ENCODE data around the gene YWHAG.
"Not testable (repeated sequence)": the region's sequence is repeated elsewhere in the genome, so short reads cannot be mapped to it uniquely, and the experiment has no call there.

Gene YWHAG

DNA sequence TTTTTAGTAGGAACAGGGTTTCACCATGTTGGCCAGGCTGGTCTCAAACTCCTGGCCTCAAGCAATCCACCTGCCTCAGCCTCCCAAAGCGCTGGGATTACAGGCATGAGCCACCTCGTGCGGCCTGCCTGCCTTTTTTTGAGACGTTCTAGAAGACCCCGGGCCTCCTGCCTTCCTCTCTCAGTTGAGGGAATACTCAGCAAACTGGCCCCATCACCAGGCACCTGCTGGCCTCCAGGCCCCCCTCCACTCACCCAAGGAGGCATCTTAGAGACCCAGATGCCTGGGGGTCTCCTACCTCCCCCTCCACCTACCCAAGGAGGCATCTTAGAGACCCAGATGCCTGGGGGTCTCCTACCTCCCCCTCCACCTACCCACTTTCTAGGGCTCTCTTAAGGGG is 65.9 kb downstream of the YWHAG start:
- not testable (repeated sequence) for DNase-seq

DNA sequence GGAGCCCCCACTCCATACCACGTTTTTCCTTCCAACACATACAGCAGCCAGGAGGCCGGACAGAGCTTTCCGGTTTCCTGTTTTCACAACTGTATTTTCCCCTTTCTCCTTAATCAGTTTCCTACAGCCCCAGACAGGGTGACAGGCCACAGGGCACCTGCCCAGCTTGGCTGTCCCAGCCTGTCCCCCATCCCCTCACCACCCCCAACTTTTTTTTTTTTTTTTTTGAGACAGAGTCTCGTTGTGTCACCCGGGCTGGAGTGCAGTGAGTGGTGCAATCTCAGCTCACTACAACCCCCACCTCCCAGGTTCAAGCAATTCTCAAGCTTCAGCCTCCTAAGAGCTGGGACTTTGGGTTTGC is 66.6 kb downstream of the YWHAG start:
- DNase-seq = no peak

DNA sequence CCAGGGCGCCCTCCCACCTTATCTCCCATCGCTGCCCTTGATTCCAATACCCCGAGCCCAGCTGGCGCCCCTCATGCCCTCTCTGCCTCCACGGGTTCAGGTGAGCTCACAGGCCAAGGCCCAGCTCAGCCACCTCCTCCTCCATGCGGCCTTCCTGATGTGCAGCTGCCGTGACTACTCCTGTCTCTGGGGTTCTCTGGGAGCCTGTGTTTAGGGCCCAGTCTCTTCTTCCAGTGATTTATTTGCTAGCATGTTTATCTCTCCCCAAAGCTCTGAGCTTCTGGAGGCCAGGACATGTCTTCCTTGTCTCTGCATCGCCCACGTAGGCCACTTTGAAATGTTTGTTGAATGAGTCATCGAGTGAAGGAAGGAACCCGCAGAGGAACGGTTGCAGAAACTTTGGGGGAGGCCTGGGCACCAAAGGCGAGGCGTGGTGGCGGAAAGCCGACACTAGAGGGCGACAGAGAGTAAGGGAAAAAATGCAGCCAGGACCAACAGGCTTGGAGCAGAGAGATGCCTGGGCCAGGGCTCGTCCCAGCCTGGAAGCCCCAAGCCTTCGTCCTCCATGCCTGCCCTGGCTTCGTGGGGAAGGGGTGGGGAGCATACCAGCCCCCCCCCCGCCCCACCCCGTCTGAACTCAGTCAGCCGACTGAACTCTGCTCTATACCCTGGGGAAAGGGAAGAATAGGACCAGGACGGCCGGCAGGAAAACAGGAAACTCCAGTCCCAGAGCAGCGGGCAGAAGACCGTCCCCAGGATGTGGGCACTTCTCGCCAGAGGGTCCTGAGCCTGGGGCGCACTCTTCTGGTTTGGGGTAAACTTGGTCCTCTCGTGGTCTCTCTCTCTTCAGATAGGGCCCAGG is 67.2 kb downstream of the YWHAG start:
- peak; percentile 59 to 92 (median 69) for DNase-seq

DNA sequence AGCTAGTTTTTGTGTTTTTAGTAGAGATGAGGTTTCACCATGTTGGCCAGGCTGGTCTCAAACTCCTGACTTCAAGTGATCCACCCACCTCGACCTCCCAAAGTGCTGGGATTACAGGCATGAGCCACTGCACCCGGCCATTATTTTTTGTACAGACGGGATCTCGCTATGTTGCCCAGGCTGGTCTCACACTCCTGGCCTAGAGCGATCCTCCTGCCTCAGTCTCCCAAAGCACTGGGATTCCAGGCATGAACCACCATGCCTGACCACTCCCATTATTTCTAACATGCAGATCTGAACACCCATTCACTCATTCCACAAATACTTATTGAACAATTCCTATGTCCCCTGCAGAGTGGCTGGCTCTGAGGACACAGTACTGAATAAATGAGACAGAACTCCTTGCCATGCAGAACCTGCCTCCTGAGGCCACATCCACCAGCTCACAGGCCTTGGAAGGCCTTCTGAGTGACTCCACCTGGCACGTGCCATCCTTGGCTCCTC is 67.9 kb downstream of the YWHAG start:
- not testable (repeated sequence) for DNase-seq

DNA sequence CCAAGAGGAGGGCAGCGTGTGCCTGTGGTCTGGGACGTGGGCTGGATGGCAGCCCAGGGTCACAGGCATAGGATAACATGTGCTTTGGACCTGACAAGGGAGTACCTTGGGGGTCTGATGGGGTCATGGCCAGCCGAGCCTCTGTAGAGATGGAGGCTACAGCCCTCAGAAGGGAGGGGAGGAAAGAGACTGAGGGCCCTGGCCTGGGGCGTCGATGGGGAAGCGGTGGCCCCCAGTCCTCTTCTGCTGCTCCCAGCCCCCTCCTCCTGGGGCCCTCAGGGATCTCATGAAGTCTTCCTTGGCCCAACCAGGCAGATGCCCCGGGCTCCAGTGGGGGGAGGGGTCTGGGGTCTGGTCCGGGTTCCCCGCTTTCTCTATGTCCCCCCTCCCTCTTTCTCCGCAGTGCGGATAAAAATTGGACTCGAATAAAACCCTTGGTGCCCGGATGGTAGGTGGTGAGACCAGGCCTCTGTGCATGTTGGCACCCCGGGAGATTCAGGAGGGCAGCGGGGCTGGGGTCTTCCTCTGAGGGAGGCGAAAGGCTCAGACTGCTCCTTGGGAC is 71.9 kb downstream of the YWHAG start:
- no peak for DNase-seq

DNA sequence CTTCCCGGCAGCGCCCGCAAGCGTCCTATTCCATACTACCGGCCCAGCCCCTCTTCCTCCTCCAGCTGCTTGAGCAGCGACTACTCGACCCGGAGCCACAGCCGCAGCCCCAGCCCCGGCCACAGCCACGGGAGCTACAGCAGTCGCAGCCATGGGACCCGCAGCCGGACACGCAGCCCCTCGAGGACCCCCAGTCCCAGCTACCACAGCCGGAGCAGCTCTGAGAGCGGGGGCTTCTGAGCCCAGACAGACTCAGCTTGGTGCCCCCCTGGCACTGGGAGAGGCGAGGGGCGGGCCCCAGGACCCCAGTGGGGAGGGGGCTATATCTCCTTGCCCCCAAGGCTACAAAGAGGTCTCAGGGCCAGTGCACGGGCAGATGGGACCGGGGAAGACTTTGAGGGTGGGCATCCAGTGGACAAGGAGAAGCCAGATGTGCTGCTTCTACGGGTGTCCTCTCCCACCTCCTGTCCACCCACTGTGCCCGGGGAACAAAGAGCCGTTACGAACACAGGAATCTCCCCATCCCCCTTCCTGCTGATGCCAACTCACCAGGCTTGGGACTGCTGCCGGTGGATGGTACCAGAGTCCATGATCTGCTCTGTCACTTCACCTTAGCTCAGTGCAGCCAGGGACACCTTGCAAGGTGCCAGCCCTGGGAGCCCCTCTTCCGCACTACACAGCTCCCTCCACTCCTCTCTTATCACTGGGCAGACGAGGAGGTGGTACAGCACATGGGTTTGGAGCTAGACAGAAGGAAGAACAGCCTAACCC is 73.0 kb downstream of the YWHAG start:
- DNase-seq = no peak

DNA sequence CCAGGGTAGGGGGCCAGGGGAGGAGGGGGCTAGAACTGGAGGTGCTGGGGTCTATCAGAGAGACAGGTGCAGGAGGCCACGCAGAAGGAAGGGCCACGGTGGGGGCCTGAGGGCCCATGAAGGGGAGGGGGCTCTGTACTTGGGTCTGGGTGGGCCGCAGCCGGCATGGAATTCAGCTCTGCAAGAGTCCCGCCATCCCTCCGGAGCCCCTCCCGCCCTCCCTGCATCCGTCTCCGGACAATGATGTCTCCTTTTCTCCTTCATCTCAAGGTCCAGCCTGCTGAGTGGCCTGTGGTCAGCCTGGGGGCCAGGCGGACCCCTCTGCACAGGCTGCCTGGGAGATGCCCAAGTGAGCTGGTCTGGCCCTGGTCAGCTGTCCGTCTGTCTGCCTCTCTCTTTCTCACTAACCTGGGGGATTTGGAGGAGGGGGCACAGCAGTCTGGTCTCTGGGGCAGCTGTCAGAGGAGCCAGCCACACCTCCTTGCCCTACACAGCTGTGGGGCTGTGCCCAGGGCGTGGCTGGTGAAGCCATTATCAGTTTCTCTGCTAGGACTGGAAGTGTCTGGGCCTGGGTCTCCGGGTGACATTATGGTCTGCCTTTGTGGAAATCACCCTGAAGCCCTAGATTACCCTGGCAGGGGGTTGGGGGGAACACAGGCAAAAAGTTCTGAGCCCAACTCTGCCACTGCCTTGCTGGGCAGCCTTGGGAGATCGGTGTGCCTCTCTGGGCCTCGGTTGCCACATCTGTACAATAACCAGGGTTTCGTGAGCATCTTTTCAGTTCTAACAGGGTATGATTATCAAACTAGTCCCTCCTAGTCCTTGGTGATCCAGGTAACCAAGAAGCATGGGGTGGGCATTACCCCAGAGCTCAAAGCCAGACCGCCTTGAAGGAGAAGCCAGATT is 75.3 kb downstream of the YWHAG start:
- no peak for DNase-seq

DNA sequence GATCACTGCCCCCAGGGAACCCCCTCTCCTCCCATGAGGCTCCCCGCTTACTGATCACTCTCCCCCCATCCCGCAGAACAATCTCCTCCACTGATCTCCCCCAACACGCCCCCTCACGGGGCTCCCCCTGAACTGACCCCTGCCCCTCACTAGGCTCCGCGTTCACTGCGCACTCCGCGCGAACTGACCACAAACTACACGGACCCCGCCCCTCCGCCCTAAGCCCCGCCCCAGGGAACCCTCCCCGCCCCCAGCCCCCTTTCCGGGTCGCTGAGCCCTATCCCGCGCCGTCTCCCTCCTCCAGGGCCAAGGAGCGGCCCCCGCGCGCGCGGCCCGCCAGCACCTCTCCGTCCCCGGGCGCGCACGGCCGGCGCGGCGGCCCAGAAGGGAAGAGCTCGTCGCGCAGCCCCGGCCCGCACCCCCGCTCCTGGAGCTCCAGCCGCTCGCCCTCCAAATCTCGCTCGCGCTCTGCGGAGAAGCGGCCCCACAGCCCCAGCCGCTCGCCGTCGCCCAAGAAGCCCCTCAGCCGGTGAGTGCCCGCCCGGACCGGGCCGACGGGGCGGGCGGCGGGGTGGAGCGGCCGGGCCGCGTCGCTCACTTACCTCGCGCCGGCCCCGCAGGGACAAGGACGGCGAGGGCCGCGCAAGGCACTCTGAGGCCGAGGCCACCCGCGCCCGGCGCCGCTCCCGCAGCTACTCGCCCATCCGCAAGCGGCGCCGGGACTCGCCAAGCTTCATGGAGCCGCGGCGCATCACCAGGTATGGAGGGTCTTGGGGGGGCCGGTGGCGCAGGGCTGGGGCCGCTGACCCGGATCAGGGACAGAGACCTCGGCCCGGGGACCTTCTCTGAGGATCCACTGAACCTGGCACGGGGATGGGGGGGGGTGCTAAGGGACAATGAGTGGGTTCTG is 76.2 kb downstream of the YWHAG start:
- peak in 1 of 5 experiments; percentile 10 for DNase-seq

DNA sequence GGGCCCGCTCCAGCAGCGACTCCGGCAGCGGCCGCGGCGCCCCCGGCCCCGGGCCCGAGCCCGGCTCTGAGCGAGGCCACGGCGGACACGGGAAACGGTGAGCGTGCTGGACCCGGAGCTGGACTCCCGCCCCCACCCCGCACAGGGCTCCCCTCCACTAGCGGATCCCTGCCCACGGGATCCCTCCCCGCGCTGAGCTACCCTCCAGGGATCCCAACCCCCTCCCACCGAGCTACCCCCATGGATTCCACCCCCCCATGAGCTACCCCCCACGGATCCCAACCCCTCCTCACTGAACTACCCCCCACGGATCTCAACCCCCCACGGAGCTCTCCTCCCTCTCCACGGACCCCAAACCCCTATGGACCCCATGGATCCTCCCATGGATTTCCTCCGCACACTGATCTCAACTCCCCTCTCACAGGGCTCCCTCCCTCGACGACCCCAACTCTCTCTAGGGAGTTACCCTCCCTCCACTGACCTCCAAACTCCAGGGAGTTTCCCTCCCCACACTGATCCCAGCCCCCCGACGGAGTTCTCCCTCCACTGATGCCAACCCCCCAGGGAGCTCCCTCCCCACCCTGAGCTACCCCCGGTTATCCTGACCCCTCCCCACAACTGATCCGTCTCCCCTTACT is 77.0 kb downstream of the YWHAG start:
- DNase-seq = no peak

DNA sequence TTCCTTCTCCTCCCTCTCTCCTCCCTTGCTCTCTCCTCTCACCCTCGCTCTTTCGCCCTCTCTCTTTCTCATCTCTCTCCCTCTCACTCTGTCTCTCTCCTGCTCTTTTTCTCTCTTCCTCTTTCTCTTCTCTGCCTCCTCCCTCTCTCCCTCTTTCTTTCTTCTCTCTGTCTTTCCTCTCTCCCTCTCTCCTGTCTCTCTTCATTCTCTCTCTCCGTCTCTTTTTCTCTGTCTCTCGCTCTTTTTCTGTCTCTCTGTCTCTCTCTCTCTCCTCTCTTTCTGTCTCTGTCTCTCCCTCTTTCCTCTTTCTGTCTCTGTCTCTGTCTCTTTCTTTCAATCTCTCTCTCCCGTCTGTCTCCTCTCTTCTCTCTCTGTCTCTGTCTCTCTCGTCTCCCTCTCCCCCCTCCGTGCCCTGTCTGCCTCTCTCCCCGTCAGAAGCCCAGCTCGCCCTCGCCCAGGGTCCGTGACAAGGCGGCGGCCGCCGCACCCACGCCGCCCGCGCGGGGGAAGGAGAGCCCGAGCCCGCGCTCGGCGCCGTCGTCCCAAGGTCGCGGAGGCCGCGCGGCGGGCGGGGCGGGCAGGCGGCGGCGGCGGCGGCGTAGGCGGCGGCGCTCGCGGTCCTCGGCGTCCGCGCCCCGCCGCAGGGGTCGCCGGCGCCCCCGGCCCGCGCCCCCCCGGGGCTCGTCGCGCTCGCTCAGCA is 77.6 kb downstream of the YWHAG start:
- no peak for DNase-seq

DNA sequence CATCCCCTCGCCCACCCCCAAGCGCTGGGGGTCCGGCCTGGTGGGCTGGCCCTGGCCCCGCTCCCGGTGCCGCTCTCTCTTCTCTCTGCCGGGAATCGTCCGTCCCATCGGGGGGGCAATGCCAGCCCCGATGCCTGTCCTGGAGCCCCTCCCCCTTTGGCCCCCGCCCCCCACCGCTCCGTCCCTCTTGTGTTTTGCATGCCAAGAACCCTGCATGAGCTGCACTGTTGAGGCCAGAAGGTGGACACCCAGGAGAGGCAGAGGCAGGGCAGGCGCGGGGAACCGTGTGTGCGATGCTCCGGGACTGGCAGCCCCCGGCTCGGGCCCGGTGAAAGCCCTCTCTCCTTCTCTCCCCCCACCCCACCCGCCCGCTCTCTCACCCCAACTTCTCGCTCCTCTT is 78.4 kb downstream of the YWHAG start:
- DNase-seq = no peak

DNA sequence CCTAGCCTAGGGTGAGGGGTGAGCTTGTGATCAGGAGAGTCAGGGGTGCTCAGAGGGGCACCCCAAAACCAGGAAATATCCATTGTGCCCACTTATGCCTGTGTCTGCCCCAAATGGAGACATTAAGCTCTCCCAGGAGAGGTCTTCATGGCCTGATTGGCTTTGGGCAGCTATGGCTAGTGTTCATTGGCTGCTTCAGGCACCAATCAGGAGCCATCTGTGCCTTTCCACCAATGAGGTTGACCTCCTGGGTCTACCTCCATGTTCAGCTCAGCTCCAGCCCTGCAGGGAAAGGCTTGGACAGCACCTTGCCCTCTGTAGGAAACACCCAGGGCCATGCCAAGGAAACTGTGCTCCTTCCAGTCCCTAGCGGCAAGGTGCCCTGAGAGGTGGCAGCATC is 80.3 kb downstream of the YWHAG start:
- no peak for DNase-seq

Measured in T-helper 2 cell (primary cell).